Measurements from ENCODE around the gene ZNF19.

The ZNF19 gene

DNA sequence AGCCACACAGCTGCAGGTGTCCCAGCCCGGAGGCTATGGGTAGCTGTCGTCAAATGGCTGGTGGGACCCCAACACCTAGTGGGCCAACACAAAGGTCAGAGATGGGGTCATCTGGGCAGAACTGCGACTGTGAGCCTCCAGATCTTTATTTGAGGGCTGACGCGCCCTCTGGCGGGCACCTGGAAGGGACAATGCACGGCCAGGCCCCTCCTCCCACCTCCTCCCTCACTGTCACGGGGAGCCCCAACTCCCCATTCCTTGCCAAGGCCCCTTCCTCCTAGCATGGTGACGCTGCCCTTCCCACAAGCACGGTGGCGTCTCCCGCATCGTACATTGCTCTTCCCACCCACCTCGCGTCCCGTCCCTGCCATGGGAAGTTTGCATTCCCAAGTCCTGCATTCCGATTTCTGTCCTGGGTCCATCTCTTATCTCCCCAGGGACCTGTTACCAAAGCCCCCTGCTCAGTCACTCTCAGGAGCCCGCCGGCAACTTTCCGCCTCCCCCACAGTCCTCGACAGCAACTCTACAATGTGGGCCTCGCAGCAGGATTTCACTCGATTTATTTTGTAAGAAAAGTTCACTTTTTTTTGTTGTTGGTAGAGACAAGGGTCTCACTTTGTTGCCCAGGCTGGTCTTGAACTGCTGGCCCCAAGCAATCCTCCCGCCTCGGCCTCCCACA is 48.3 kb downstream of the ZNF19 start:
- DNase-seq = no peak

- no peak for DNase-seq
Measured at GRCh38 chr16:71439523-71439922, 49.6 kb downstream of the ZNF19 start.

- no peak for DNase-seq
Measured at GRCh38 chr16:71436473-71436872, 52.7 kb downstream of the ZNF19 start.

GRCh38 chr16:71432906-71433305 is 56.2 kb downstream of the ZNF19 start:
- no peak for DNase-seq

GRCh38 chr16:71431991-71432390 is 57.1 kb downstream of the ZNF19 start:
- no peak for DNase-seq

DNA sequence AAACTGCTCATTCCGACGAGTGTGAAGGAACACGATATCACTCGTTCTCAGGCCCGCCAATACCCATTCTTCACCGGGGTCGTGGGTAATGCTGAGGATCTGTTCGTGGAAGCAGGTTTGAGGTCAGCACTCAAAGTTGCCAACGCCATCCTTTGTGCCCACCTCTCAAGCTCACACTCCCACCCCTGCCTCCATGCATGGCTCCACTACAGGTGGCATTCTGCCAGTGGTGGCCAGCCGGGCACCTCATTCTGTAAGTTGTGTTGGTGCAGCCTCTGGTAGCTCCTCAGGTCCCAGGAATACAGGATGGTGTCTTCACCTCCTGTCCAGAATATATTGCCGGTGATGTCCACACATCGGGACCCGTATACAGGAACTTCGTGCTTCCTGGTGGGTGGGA is 57.9 kb downstream of the ZNF19 start:
- no peak for DNase-seq

- DNase-seq = no peak
Measured at GRCh38 chr16:71430744-71431143, 58.4 kb downstream of the ZNF19 start.

DNA sequence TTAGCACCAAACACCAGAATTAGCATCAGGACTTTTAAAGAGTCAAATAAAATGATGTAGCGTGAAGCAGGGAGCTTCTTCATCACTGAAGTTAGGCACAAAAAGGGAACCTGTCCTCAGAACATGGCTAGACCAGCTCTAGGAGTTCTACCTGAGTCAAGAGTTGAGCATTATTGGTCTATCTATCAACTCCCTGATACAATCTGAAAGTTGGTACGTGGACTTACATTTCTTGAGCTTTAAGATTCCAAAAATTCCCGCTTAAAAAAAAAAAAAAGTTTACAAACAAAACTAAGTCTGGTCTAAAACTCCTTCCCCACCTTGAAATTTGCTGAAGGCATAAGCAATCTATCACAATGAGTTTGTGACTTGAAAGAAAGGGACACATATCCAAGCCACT is 59.5 kb downstream of the ZNF19 start:
- no peak for DNase-seq

DNA sequence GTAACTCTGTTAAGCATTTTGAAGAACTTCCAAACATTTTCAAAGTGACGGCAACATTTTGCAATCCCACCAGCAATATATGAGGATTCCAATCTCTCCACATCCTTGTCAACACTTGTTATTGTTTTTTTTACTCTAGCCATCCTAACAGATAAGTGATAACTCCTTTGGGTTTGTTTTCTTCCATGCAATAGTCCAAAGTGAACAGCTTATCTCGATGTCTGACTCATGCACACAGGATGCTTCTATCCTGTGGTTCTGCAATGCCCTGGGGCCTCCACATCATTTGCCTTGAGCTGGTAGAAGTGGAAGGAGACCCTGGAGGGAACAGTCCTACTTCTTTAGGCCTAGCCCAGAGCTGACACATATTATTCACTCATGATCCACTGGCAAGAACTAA is 60.2 kb downstream of the ZNF19 start:
- no peak for DNase-seq

- DNase-seq = no peak
Measured at GRCh38 chr16:71428385-71428784, 60.7 kb downstream of the ZNF19 start.

DNA sequence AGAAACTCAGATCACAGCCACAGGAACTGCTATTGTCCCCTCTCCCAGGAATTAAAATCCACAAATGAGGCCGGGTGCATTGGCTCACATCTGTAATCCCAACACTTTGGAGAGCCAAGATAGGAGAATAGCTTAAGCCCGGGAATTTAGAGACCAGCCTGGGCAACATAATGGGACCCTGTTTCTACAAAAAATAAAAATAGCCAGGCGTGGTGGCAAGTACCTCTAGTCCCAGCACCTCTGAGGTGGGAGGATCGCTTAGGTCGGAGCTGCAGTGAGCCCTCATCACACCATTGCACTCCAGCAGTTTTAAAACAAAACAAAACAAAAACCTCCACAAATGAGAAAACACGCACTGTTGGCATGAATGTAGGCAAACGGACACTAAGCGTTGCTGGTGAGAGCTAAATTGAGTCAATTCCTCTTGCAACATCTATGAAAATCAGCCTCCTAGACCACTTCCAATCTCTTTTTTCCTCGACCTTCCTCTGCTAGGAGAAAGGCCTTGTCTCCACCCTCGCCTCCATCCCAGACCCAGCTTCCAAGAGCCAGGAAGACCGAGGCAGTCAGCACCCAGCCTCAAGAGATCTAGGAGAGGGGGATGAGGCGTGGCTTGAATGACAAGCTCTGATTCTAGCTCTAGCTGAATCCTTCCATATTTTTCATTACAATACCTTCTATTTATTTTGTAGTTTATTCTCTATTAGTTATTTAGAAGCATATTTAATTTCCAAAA is 62.1 kb downstream of the ZNF19 start:
- DNase-seq = no peak

DNA sequence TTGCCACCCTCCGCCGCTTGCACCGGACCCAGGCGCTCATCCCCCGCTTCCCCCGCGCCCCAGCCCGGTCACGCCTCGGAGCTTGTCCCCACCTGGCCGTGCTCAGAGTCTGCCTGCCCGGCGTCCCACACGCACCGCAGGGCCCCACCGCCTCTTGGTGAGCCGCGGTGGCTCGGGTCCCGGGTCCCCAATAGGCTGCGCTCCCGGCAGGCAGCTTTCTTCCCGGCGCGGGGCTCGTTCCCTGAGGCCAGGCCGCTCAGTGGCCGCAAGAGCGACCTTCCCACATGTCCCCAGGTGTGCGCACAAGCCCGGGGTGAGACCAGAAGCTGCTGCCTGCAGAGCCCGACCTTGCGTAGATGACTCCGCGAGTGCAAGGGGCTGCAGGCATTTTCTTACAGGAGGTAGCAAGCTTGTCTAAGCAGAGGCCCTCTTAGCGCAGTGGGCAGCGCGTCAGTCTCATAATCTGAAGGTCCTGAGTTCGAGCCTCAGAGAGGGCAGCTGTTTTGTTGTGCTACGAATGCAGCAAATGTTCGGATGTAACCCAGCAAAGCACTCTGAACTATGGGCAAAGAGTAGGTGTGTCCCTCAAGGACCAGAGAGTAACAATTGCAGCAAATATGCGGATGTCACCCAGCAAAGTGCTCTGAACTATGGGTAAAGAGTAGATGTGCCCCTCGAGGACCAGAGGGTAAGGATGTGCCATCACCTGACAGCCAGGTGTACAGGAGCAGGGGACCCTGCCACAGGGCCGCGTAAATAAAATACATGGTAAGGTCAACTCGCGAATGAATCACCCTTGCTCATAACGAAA is 62.9 kb downstream of the ZNF19 start:
- DNase-seq = no peak

DNA sequence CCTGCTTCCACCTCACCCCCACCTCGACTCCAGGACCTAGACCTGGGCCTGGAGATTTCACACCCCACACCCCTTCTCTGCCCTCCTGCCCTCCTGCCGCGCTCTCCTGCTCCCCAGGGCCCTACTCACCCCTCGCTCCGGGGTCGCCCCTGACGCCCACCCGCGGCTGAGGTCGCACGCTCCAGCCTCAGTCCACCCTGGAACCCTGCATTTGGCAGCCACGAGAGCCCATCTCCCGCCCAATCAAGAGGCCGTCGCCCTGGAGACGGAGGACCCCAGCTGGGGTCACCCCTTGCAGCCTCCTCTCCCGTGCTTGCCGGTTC is 63.4 kb downstream of the ZNF19 start:
- no peak for DNase-seq

DNA sequence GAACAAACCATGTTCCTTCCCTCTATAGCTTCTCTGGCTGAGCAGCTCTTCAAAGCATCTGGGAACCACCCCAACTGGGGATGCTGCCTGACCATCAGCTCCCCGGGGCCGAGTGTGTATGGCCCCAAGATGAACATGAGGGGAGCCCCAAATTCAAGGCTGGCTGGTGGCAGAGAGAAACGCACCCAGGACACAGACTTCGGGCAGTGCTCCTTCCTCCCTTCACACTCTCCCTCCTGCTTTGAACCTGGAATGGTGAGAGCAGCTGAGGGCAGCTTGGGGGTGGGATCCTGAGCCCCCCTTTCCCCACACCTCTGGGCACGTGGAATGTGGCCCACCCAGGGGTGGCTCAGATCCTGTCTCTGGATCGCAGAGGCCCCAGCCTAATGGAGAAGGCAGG is 64.5 kb downstream of the ZNF19 start:
- no peak for DNase-seq

GRCh38 chr16:71423865-71424264 is 65.3 kb downstream of the ZNF19 start:
- no peak for DNase-seq

Data from NCI-H2081 treated with DMSO at 0.1 percent for 48 hours (cell line).